HTR-8/SVneo (cell line): Measurements from ENCODE around the gene ITLN1.

Experiments
- DNase-seq: peaks from one replicate; pipeline ENCODE4 v3.0.0; 2011; ENCODE audit warnings: low spot score, mixed read lengths; ENCODE audit not compliant: insufficient read length
- FAIRE-seq: peaks from 2 replicates; lab custom pipeline; 2011; peaks lifted over from hg19 to GRCh38; lab: Jason Lieb, UNC

The ITLN1 gene

GRCh38 chr1:160827418-160827817, 57.6 kb downstream of the ITLN1 start:
- FAIRE-seq (no peak), DNase-seq (no peak)

GRCh38 chr1:160826546-160826945, 58.4 kb downstream of the ITLN1 start:
- no peak for FAIRE-seq

More at GRCh38 chr1:160826546-160826945, 58.4 kb downstream of the ITLN1 start:
- DNase-seq, result no peak
